IMR-90 (cell line): ENCODE data around the gene NNMT. TPM values are rescaled to one million over a fixed set of nuclear protein-coding genes. Genes with fewer than 3 reads are reported as not detected.

ENCODE experiments used
- ATAC-seq: fragments of 200-7000 bp; cut with Tn5 transposase; 2 replicates; pipeline ENCODE4 v1.9.1; 2020; ENCODE audit warnings: low read depth, mild to moderate bottlenecking, moderate library complexity
- BruUV-seq: library from RNA; stranded (reverse); fragments of 400-500 nt; replicated peaks from 2 replicates; lab custom pipeline; 2021; lab: Mats Ljungman, UMichigan
- CTCF ChIA-PET: fragments of 300-600 bp; formaldehyde crosslinking; extraction: SDS; loops from one replicate; lab custom pipeline; 2021; ENCODE audit warnings: antibody characterized with exemption; lab: Yijun Ruan, JAX
- POLR2A ChIA-PET: fragments of 300-600 bp; sonication (Branson Sonifier 250); formaldehyde crosslinking; loops from one replicate; lab custom pipeline; 2022; ENCODE audit warnings: antibody characterized with exemption; ENCODE audit not compliant: unreplicated experiment; lab: Charles Lee
- DNase-seq: peaks from one replicate; pipeline ENCODE4 v3.0.0; 2013
- H2AFZ ChIP-seq: replicated peaks from 2 replicates; pipeline ENCODE3; 2013; ENCODE audit warnings: low read length, mild to moderate bottlenecking; ENCODE audit not compliant: poor library complexity
- H2AK5ac ChIP-seq: 2 replicates; pipeline ENCODE4 v1.6.1; 2013; ENCODE audit warnings: low read depth, low read length, inconsistent platforms
- H2AK9ac ChIP-seq: replicated peaks from 2 replicates; pipeline ENCODE3; 2013; ENCODE audit warnings: mild to moderate bottlenecking, low read depth, low read length, moderate library complexity; ENCODE audit not compliant: poor library complexity
- H2BK120ac ChIP-seq: 2 replicates; pipeline ENCODE4 v1.6.1; 2013; ENCODE audit warnings: low read depth, low read length, inconsistent platforms
- H2BK15ac ChIP-seq: 3 replicates; pipeline ENCODE4 v1.6.1; 2013; ENCODE audit warnings: low read depth, low read length, inconsistent platforms
- H2BK20ac ChIP-seq: 2 replicates; pipeline ENCODE4 v1.6.1; 2013; ENCODE audit warnings: low read depth, mild to moderate bottlenecking, inconsistent platforms, low read length, moderate library complexity
- H2BK5ac ChIP-seq: 2 replicates; pipeline ENCODE4 v1.6.1; 2013; ENCODE audit warnings: mild to moderate bottlenecking, low read depth, low read length, inconsistent platforms; ENCODE audit not compliant: poor library complexity, severe bottlenecking
- H3K14ac ChIP-seq: replicated peaks from 2 replicates; pipeline ENCODE4 v1.6.1; 2013; ENCODE audit warnings: low read depth, low read length, inconsistent platforms
- H3K18ac ChIP-seq: 2 replicates; pipeline ENCODE4 v1.6.1; 2013; ENCODE audit warnings: low read depth, low read length, control low read depth
- H3K23ac ChIP-seq: 2 replicates; pipeline ENCODE4 v1.6.1; 2013; ENCODE audit warnings: low read depth, low read length, inconsistent platforms
- H3K27ac ChIP-seq: 2 replicates; pipeline ENCODE4 v1.5.1; 2013; ENCODE audit warnings: mild to moderate bottlenecking, control low read depth, low read length; ENCODE audit not compliant: insufficient read depth
- H3K27me3 ChIP-seq: 2 replicates; pipeline ENCODE4 v1.6.1; 2013; ENCODE audit warnings: low read length; ENCODE audit not compliant: control insufficient read depth, insufficient read depth
- H3K36me3 ChIP-seq: 2 replicates; pipeline ENCODE4 v1.6.1; 2013; ENCODE audit warnings: low read length, mixed read lengths; ENCODE audit not compliant: control insufficient read depth, insufficient read depth
- H3K4ac ChIP-seq: 2 replicates; pipeline ENCODE4 v1.6.1; 2013; ENCODE audit warnings: low read depth, low read length, inconsistent platforms
- H3K4me1 ChIP-seq: 2 replicates; pipeline ENCODE4 v1.6.1; 2013; ENCODE audit warnings: low read length, mixed read lengths; ENCODE audit not compliant: control insufficient read depth, insufficient read depth
- H3K4me2 ChIP-seq: 2 replicates; pipeline ENCODE4 v1.6.1; 2013; ENCODE audit warnings: low read depth, mild to moderate bottlenecking, control low read depth, low read length, moderate library complexity
- H3K4me3 ChIP-seq: 2 replicates; pipeline ENCODE4 v1.5.1; 2013; ENCODE audit warnings: low read depth, mild to moderate bottlenecking, control low read depth, low read length, moderate library complexity; ENCODE audit not compliant: insufficient read depth
- H3K56ac ChIP-seq: 2 replicates; pipeline ENCODE4 v1.6.1; 2013; ENCODE audit warnings: low read length, inconsistent platforms; ENCODE audit not compliant: insufficient read depth; ENCODE audit errors: extremely low read depth
- H3K79me1 ChIP-seq, 2 experiments: 2 replicates each; pipeline ENCODE4 v1.6.1; 2013; ENCODE audit warnings: low read length in 2 of 2, inconsistent platforms in 1 of 2, low read depth in 1 of 2
- H3K9ac ChIP-seq: 2 replicates; pipeline ENCODE4 v1.6.1; 2013; ENCODE audit warnings: low read depth, low read length, control low read depth
- H3K9me1 ChIP-seq: 2 replicates; pipeline ENCODE4 v1.6.1; 2013; ENCODE audit warnings: low read length, inconsistent platforms; ENCODE audit not compliant: insufficient read depth
- H3K9me3 ChIP-seq: 2 replicates; pipeline ENCODE4 v1.6.1; 2013; ENCODE audit warnings: low read length; ENCODE audit not compliant: control insufficient read depth, insufficient read depth
- H4K20me1 ChIP-seq: 2 replicates; pipeline ENCODE4 v1.6.1; 2013; ENCODE audit warnings: low read length, inconsistent platforms; ENCODE audit not compliant: insufficient read depth
- H4K5ac ChIP-seq: 2 replicates; pipeline ENCODE4 v1.6.1; 2013; ENCODE audit warnings: mild to moderate bottlenecking, low read depth, low read length, control low read depth
- H4K8ac ChIP-seq, 2 experiments: 2 replicates each; pipeline ENCODE4 v1.6.1; 2013; ENCODE audit warnings: low read depth in 2 of 2, low read length in 2 of 2, control low read depth in 1 of 2, inconsistent platforms in 1 of 2
- H4K91ac ChIP-seq: 2 replicates; pipeline ENCODE4 v1.6.1; 2013; ENCODE audit warnings: low read depth, low read length, inconsistent platforms; ENCODE audit not compliant: insufficient read depth
- CHD1 ChIP-seq: IDR thresholded peaks from 2 replicates; pipeline ENCODE4 v1.6.1; 2012; ENCODE audit warnings: low read depth, low read length, improper control_type of control experiment
- MAZ ChIP-seq: IDR thresholded peaks from 2 replicates; pipeline ENCODE4 v1.6.1; 2012; ENCODE audit warnings: low read depth, mild to moderate bottlenecking, low read length, improper control_type of control experiment, moderate library complexity, borderline replicate concordance
- RCOR1 ChIP-seq: IDR thresholded peaks from 2 replicates; pipeline ENCODE4 v1.6.1; 2012; ENCODE audit warnings: mild to moderate bottlenecking, low read length, improper control_type of control experiment; ENCODE audit not compliant: insufficient replicate concordance
- SMC3 ChIP-seq: fragments of 150-350 bp; IDR thresholded peaks from 2 replicates; pipeline ENCODE4 v1.6.1; 2016; ENCODE audit warnings: low read depth, mild to moderate bottlenecking, antibody characterized with exemption, low read length, moderate library complexity
- WGBS, 2 experiments: methylation state at CpG; one replicate each; pipeline versions ENCODE4 v1.1.5 to v1.1.7; 2013; ENCODE audit warnings: missing lambda C conversion rate in 2 of 2; ENCODE audit not compliant: insufficient read length in 1 of 2; ENCODE audit errors: extremely low coverage in 2 of 2; 5-methylcytosine and 5-hydroxymethylcytosine counted together
- dilution Hi-C: fragments of 300-500 bp; cut with HindIII; formaldehyde crosslinking; loops from one replicate; pipeline ENCODE4 v1.14.3; 2018; ENCODE audit warnings: low sequenced_read_pairs; ENCODE audit not compliant: unreplicated experiment
- in situ Hi-C: fragments of 300-500 bp; cut with MboI; formaldehyde crosslinking; loops from 3 replicates; pipeline ENCODE4 v1.14.3; 2019; ENCODE audit warnings: low sequenced_read_pairs, inconsistent platforms, mixed read lengths
- intact Hi-C: fragments of 100-400 bp; cut with micrococcal nuclease; formaldehyde crosslinking; loops from 2 replicates; pipeline ENCODE4 v1.10.0; 2022
- polyA plus RNA-seq, 3 experiments: library from polyadenylated mRNA; depleted of rRNA; stranded (reverse); fragments of >200 nt; gene quantifications; 2 replicates each; pipeline ENCODE4 v1.2.3, GENCODE V29; 2012; ENCODE audit warnings: low replicate concordance in 1 of 3
- total RNA-seq: library from RNA; depleted of rRNA; stranded (reverse); fragments of >200 nt; gene quantifications from 2 replicates; pipeline ENCODE4 v1.2.3, GENCODE V29; 2012

NNMT gene
- total and polyA plus RNA-seq, 2 of the 4 experiments (the other 2 are of a cell fraction) = 79.7 to 108 TPM

- H4K91ac ChIP-seq = no peak overlapping the region
- H3K27ac ChIP-seq = no peak overlapping the region
- no peak overlapping the region for H3K9ac ChIP-seq
- CTCF ChIA-PET = interaction anchor here (0.7 to 4.5 kb wide), 16 partner anchors 10 to 531 kb away, joined by 3 to 43 read pairs (median 4); no protein-coding TSS in a partner anchor
- DNase-seq (no peak), ATAC-seq (no peak)
- H2BK20ac ChIP-seq = no peak overlapping the region
- POLR2A ChIA-PET = no interaction called here
- H3K4me3 ChIP-seq = no peak overlapping the region
- no peak overlapping the region for H4K8ac ChIP-seq
- no peak overlapping the region for H3K18ac ChIP-seq
- no peak overlapping the region for H3K56ac ChIP-seq
- no peak overlapping the region for H2AK9ac ChIP-seq
- H3K9me1 ChIP-seq = no peaks in the 10 kb centered on the region
- dilution Hi-C loops (no loop called here), intact Hi-C loops (loop anchor here (1.0 to 5.0 kb wide), 7 partner anchors 99 to 954 kb away; partner anchors contain the start of gene ZW10), in situ Hi-C loops (loop anchor here (5.0 kb wide), 2 partner anchors 224 to 364 kb away; no protein-coding TSS in a partner anchor)
- H3K14ac ChIP-seq = no peak overlapping the region
- no peaks in the 10 kb centered on the region for H4K20me1 ChIP-seq
- TF ChIP-seq CHD1 (no peak), SMC3 (no peak), MAZ (no peak), RCOR1 (no peak)
- H2BK15ac ChIP-seq = no peak overlapping the region
- H2AFZ ChIP-seq = no peak overlapping the region
- no peak overlapping the region for H2BK5ac ChIP-seq
- 17% methylated on average over 1 of the region's 7 CpGs; no CpG with 5 or more reads in 1 of the 2 experiments for WGBS, 2 experiments
- no peak overlapping the region for H2AK5ac ChIP-seq
- no peak overlapping the region for H2BK120ac ChIP-seq
- H3K79me1 ChIP-seq = no peaks in the 10 kb centered on the region
- no TSS peak for BruUV-seq
- H3K4ac ChIP-seq = no peak overlapping the region
- H3K36me3 ChIP-seq = no peaks in the 10 kb centered on the region
- peaks cover 47% of the 10 kb centered on the region for H3K27me3 ChIP-seq
- no peaks in the 10 kb centered on the region for H3K9me3 ChIP-seq
- H3K4me2 ChIP-seq = no peak overlapping the region
- no peaks in the 10 kb centered on the region for H3K4me1 ChIP-seq
- H4K5ac ChIP-seq = no peak overlapping the region
- H3K23ac ChIP-seq = no peak overlapping the region
Measured at GRCh38 chr11:114261791-114262190, 34.4 kb upstream of the NNMT start.
